HAP-1 (cell line): Measurements from ENCODE around the gene PDLIM4.

Source experiments
- DNase-seq, 2 experiments: peaks; one replicate each; pipeline ENCODE4 v3.0.0-alpha.2; 2016 to 2020; ENCODE audit warnings: low spot score in 2 of 2
- H3K27me3 ChIP-seq: fragments of 250-450 bp; sonication (Bioruptor Pico); 2 replicates; pipeline ENCODE4 v1.5.1; 2020; ENCODE audit warnings: low read depth, mild to moderate bottlenecking, moderate library complexity
- H3K36me3 ChIP-seq: fragments of 250-450 bp; sonication (Bioruptor Pico); replicated peaks from 2 replicates; pipeline ENCODE4 v1.5.1; 2020; ENCODE audit warnings: mild to moderate bottlenecking
- H3K4me1 ChIP-seq: fragments of 250-450 bp; sonication (Bioruptor Pico); 2 replicates; pipeline ENCODE4 v1.5.1; 2020; ENCODE audit warnings: mild to moderate bottlenecking
- H3K4me3 ChIP-seq: fragments of 250-450 bp; sonication (Bioruptor Pico); 2 replicates; pipeline ENCODE4 v1.5.1; 2020; ENCODE audit warnings: mild to moderate bottlenecking, moderate library complexity
- H3K9me3 ChIP-seq: fragments of 250-450 bp; sonication (Bioruptor Pico); 2 replicates; pipeline ENCODE4 v1.5.1; 2020; ENCODE audit warnings: mild to moderate bottlenecking, moderate library complexity
- in situ Hi-C: fragments of 300-500 bp; cut with MboI; formaldehyde crosslinking; loops from 3 replicates; pipeline ENCODE4 v1.14.3; 2020; ENCODE audit warnings: low sequenced_read_pairs, inconsistent platforms, mixed read lengths

PDLIM4 gene

DNA sequence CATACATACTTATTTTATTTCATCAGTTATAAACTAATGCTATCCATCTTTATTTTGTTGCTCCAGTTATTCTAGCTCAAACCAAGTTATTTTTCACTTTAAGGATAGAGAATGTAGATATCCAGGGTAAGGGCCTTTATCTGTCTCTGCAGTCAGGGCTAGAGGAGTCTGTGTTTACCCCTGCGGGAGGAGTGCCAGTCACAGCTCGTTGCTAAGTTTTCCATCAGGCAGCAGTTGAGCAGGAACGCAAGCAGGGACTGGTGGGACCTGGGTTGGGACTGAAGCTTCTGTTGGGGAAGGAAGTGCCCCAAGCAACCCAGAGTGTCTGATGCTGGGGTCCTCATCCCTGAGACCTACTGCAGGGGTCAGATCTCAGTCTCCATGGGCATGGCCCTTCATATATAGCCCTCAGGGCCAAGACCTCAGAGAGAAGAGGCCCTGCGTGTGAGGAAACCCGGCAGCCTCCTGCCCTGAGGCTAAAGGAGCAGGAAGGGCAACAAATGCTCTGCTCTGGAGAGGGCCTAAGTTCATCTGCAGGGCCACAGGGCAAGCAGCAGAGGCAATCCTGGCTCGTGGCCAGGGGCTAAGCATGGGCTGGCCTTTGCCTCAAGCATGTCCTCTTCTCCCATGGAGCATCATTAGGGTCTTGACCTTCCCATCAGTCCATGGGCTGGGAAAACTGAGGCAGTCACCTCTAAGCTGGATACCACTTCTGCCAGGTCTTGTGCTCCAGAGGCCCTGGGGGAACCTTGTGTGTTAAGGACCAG, 43.3 kb downstream of the PDLIM4 start:
- Histone ChIP-seq H3K4me1 (peaks cover 9% of the 10 kb centered on the region), H3K36me3 (no peaks in the 10 kb centered on the region), H3K9me3 (peaks cover 6% of the 10 kb centered on the region), H3K27me3 (no peaks in the 10 kb centered on the region), H3K4me3 (no peak overlapping the region)
- DNase-seq: no peak
- in situ Hi-C loops: no loop called here

GRCh38 chr5:132301344-132302271, 44.1 kb downstream of the PDLIM4 start:
- Histone ChIP-seq H3K4me1 (peaks cover 9% of the 10 kb centered on the region), H3K36me3 (no peaks in the 10 kb centered on the region), H3K9me3 (peaks cover 6% of the 10 kb centered on the region), H3K4me3 (no peak overlapping the region), H3K27me3 (no peaks in the 10 kb centered on the region)
- DNase-seq: no peak
- in situ Hi-C loops: no loop called here

GRCh38 chr5:132302413-132302812, 44.9 kb downstream of the PDLIM4 start:
- DNase-seq: no peak
- Histone ChIP-seq H3K4me1 (peaks cover 9% of the 10 kb centered on the region), H3K27me3 (no peaks in the 10 kb centered on the region), H3K9me3 (peaks cover 6% of the 10 kb centered on the region), H3K4me3 (no peak overlapping the region), H3K36me3 (no peaks in the 10 kb centered on the region)
- in situ Hi-C loops: no loop called here

- H3K9me3 ChIP-seq: peaks cover 6% of the 10 kb centered on the region
- no peak overlapping the region for H3K4me3 ChIP-seq
- no peaks in the 10 kb centered on the region for H3K27me3 ChIP-seq
- H3K4me1 ChIP-seq: peaks cover 9% of the 10 kb centered on the region
- DNase-seq: no peak
- H3K36me3 ChIP-seq: no peaks in the 10 kb centered on the region
- in situ Hi-C loops: no loop called here
Observed at GRCh38 chr5:132303589-132303988, 46.1 kb downstream of the PDLIM4 start.

DNA sequence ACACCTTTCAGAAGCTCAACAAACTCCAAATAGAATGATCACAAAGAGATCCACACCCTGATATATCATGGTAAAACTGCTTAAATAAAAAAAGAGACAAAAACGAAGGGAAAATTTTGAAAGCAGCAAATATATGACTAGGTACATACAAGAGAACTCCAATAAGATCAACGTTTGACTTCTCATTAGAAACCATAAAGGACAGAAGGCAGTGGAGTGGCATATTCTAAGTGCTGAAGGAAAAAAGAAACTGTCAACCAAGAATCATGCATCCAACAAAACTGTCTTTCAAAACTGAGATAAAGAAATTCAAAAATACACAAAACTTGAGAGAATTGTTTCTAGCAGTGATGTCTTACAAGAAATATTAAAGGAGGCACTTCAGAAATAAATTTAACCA, 47.9 kb downstream of the PDLIM4 start:
- in situ Hi-C loops: no loop called here
- no peaks in the 10 kb centered on the region for H3K27me3 ChIP-seq
- peaks cover 6% of the 10 kb centered on the region for H3K9me3 ChIP-seq
- H3K4me1 ChIP-seq: peaks cover 12% of the 10 kb centered on the region
- no peak overlapping the region for H3K4me3 ChIP-seq
- no peaks in the 10 kb centered on the region for H3K36me3 ChIP-seq
- DNase-seq: no peak

DNA sequence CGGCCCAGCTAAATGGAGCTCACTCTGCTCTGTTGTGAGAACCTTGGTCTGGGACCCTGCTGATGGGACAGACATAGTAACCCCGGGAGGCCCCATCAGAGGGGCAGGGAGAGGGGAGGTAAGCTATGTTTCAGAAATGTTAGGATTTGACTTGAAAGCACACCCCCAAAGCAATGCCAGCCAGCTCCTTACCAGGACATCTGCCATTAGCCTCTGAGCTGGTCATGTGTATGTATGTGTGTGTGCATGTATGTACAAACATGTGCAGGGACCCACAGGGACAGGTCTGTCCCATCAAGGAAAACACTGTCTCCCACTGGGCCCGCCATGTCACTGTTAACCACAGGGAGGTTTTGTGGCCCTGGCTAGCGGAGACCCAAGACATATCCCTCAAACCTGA, 51.2 kb downstream of the PDLIM4 start:
- H3K36me3 ChIP-seq: no peaks in the 10 kb centered on the region
- in situ Hi-C loops: no loop called here
- no peak overlapping the region for H3K4me3 ChIP-seq
- H3K9me3 ChIP-seq: peaks cover 6% of the 10 kb centered on the region
- no peaks in the 10 kb centered on the region for H3K27me3 ChIP-seq
- no peak for DNase-seq
- H3K4me1 ChIP-seq: peaks cover 10% of the 10 kb centered on the region

DNA sequence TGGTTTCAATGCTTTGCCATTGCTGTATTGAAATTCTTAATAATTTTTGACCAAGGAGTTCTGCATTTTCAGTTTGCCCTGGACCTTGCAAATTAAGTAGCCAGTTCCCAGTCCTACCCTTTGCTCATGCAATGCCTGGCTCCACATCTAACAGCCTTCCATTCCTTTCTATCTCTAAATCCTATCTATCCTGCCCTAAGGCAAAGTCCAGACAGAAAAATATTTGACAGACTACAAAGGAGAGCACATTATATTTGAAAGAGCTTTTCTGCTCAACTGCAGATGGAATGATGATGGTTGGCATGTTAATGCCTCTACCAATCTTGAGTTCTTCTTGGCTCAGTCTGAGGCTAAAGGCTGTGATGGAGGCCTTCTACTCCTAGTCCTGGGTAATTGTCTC, 52.2 kb downstream of the PDLIM4 start:
- no peaks in the 10 kb centered on the region for H3K36me3 ChIP-seq
- no peaks in the 10 kb centered on the region for H3K27me3 ChIP-seq
- H3K4me1 ChIP-seq: peaks cover 3% of the 10 kb centered on the region; the same call in 1 of the 2 replicates
- in situ Hi-C loops: no loop called here
- no peak overlapping the region for H3K4me3 ChIP-seq
- DNase-seq: no peak
- peaks cover 6% of the 10 kb centered on the region for H3K9me3 ChIP-seq

DNA sequence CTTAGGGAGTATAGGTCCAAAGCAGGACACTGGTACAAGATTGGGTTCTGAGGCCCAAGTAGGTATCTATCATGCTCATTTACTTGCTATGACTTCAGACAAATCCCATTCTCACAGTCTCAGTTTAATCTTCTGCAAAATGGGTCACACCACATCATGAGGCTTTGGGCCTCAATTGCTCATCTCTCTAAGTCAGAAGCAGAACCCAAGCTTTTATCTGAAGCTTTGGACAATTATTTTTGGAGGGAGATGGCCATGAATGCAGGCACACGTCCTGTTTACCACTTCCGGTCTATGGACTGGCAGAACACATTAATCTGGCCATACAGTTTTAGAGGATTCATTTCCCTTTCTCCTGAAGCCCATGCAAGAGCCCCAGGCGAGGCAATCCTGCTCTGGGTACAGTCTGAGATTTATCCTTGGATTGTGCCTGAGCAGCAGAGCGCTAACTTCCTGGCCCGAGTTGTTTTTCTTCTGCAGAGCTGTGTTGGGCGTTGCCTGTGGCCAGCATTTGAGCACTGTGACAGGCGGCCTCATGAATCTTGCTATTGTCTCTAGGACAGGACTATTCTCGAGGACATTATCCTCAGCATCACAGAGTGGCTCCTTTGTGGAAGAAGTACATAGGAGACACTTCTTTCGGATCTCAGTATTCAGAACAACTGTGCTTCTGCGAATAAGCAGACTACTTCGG, 52.8 kb downstream of the PDLIM4 start:
- Histone ChIP-seq H3K9me3 (peaks cover 2% of the 10 kb centered on the region), H3K4me3 (no peak overlapping the region), H3K4me1 (peaks cover 3% of the 10 kb centered on the region; the same call in 1 of the 2 replicates), H3K27me3 (no peaks in the 10 kb centered on the region), H3K36me3 (no peaks in the 10 kb centered on the region)
- peak in 1 of 2 experiments; percentile 29 for DNase-seq
- in situ Hi-C loops: no loop called here

DNA sequence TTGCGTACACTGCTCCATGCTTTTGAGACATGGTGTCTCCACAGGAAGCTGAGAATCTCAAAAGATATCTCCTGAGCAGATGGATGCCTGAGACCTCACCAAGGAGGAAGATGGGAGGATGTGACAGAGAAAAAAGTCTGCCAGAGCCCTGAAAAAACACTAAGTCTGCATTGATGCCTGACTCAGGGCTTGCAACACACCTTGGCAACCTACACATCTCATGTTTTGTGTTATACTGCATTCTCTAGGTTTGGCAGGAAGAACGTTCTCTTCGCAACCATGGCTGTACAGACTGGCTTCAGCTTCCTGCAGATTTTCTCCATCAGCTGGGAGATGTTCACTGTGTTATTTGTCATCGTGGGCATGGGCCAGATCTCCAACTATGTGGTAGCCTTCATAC, 55.9 kb downstream of the PDLIM4 start:
- Histone ChIP-seq H3K4me1 (peaks cover 3% of the 10 kb centered on the region; the same call in 1 of the 2 replicates), H3K4me3 (no peak overlapping the region), H3K9me3 (no peaks in the 10 kb centered on the region), H3K27me3 (no peaks in the 10 kb centered on the region), H3K36me3 (no peaks in the 10 kb centered on the region)
- in situ Hi-C loops: no loop called here
- DNase-seq: no peak

- peaks cover 3% of the 10 kb centered on the region; the same call in 1 of the 2 replicates for H3K4me1 ChIP-seq
- H3K27me3 ChIP-seq: no peaks in the 10 kb centered on the region
- no peak for DNase-seq
- H3K36me3 ChIP-seq: no peaks in the 10 kb centered on the region
- no peaks in the 10 kb centered on the region for H3K9me3 ChIP-seq
- in situ Hi-C loops: no loop called here
- H3K4me3 ChIP-seq: no peak overlapping the region
Observed at GRCh38 chr5:132313961-132314432, 56.5 kb downstream of the PDLIM4 start.

DNA sequence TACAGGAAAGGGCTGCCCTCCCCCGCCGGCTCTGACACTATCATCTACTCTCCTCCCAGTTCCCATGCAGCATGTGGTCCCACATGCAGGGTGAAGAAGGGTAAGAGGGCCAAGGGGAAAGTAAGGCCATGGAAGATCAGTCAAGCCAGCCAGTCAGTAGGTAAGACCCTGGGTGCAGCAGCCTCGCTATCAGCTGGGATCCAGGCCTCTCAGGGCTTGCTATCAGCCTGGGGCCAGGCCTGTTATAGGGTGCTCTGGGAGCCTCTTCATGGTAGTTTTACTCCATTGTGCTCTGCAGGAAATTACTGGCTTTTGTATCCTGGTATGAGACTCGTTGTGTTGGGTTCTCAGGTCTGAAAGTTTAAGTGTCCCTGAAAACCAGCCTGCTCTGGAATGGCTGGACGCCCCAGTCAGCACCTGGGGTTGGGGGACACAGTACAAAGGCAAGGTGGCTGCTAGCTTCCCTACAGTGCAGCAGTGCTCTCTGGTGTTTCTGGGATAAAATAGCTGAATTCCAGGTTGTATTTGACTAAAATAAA, 58.1 kb downstream of the PDLIM4 start:
- Histone ChIP-seq H3K4me1 (no peaks in the 10 kb centered on the region), H3K27me3 (no peaks in the 10 kb centered on the region), H3K36me3 (no peaks in the 10 kb centered on the region), H3K4me3 (no peak overlapping the region), H3K9me3 (no peaks in the 10 kb centered on the region)
- no peak for DNase-seq
- in situ Hi-C loops: no loop called here

GRCh38 chr5:132319975-132320374, 62.5 kb downstream of the PDLIM4 start:
- Histone ChIP-seq H3K9me3 (no peaks in the 10 kb centered on the region), H3K36me3 (no peaks in the 10 kb centered on the region), H3K4me3 (no peak overlapping the region)

DNA sequence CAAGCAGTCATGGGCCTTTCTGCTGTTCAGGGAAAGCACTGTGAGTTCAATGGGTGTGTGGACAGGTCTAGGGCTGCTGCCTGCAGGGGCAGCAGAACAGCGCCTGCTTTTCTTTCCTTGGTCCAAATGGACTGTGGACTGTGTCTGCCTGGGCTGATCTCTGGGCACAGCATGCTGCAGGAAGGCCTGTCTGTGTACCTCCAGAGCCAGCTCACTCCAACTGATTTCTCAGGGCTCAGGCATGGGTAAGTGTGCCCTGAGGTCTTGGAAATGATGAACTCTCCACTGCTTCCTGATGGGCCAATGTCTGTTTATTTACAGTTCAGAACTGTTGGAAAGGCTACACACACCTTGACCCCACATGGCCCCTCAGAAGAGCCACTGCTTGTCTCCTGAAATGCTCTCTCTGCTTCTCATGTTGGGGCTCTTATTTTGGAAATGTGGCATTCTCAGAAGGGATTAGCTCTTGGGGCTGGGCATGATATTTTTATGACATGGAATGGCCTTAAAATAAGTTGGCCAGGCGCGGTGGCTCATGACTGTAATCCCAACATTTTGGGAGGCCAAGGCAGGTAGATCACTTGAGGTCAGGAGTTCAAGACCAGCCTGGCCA, 63.7 kb downstream of the PDLIM4 start:
- no peaks in the 10 kb centered on the region for H3K4me1 ChIP-seq
- no peaks in the 10 kb centered on the region for H3K36me3 ChIP-seq
- in situ Hi-C loops: no loop called here
- H3K27me3 ChIP-seq: no peaks in the 10 kb centered on the region
- H3K4me3 ChIP-seq: no peak overlapping the region
- H3K9me3 ChIP-seq: no peaks in the 10 kb centered on the region
- no peak for DNase-seq

More at GRCh38 chr5:132319975-132320374, 62.5 kb downstream of the PDLIM4 start:
- in situ Hi-C loops: no loop called here
- DNase-seq: no peak
- Histone ChIP-seq H3K27me3 (no peaks in the 10 kb centered on the region), H3K4me1 (no peaks in the 10 kb centered on the region)
